Adrenal gland (tissue), 5 donors: ENCODE measurements around the gene GPR83.

Source experiments
- POLR2A ChIP-seq, 2 donors: fragments of 450-650 bp; IDR thresholded peaks; one replicate each; pipeline ENCODE4 v1.6.1; 2017; ENCODE audit warnings: antibody characterized with exemption in 2 of 2, mild to moderate bottlenecking in 2 of 2, moderate library complexity in 1 of 2
- TF ChIP-seq, protein P1 (sequence below), 6 experiments: fragments of 450-650 bp in 4 of 6; fragments of 200-600 bp in 2 of 6; sonication (generic) in 1 of 6; IDR thresholded peaks; 1 replicate in 5 of 6; 2 replicates in 1 of 6; pipeline versions ENCODE4 v1.5.1 to v1.8.0; 2016 to 2021; ENCODE audit warnings: antibody characterized with exemption in 6 of 6, mild to moderate bottlenecking in 2 of 6, moderate library complexity in 1 of 6
- donor health status: DM: no; HTN: no; CAD: no.

DNA sequence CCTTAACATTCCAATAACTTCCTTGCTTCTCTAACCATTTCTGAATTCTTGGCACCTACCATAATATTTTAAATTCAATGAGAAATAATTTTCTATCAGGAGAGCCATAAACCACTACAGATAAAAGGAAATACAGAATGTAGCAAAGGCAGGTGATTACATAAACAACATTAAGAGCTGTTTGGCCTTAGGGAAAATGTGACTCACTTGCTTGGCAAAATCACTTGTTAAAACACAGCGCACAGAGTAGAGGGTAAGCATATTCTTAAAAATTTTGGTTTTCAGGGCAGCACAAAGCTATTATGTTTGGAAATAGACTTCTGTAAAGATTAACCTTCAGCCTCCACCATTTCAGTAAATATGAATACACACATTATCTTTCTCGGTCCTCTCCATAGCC, 70.4 kb downstream of the GPR83 start:
- TF ChIP-seq, protein P1, sequence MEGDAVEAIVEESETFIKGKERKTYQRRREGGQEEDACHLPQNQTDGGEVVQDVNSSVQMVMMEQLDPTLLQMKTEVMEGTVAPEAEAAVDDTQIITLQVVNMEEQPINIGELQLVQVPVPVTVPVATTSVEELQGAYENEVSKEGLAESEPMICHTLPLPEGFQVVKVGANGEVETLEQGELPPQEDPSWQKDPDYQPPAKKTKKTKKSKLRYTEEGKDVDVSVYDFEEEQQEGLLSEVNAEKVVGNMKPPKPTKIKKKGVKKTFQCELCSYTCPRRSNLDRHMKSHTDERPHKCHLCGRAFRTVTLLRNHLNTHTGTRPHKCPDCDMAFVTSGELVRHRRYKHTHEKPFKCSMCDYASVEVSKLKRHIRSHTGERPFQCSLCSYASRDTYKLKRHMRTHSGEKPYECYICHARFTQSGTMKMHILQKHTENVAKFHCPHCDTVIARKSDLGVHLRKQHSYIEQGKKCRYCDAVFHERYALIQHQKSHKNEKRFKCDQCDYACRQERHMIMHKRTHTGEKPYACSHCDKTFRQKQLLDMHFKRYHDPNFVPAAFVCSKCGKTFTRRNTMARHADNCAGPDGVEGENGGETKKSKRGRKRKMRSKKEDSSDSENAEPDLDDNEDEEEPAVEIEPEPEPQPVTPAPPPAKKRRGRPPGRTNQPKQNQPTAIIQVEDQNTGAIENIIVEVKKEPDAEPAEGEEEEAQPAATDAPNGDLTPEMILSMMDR (IDR thresholded peaks at IDR 0.05) = no peak
- TF ChIP-seq POLR2A (IDR thresholded peaks at IDR 0.05) = no peak
